Measurements from ENCODE around the gene SCIMP. TPM values are rescaled to one million over a fixed set of nuclear protein-coding genes. Genes with fewer than 3 reads are reported as not detected.

Gene SCIMP
- total RNA-seq = 35.5 TPM
- long read RNA-seq, transcript SCIMP-203 (5 exons, 2,383 nt) = major isoform, 7 of 34 reads
- long read RNA-seq, partial matches to known transcripts = 2 of 34 reads
- long read RNA-seq, other reads (novel, unspliced or antisense) = 20 of 34 reads

- TF ChIP-seq CTCF (IDR thresholded peaks at IDR 0.05) = no peak
- Histone ChIP-seq H3K9me3 (no peaks in the 10 kb centered on the region), H3K27ac (peak within 1 kb of the TSS; percentile 46), H3K27me3 (ENCODE audit: low read depth) (no peaks in the 10 kb centered on the region), H3K36me3 (no peaks in the 10 kb centered on the region), H3K4me1 (peaks cover 15% of the 10 kb centered on the region), H3K4me3 (peak within 1 kb of the TSS; percentile 49)
- intact Hi-C loops (cut with DNase I) = no loop called here
- peak; percentile 65 to 81 for ATAC-seq
- peak; percentile 65 for DNase-seq
Observed at GRCh38 chr17:5234645-5235576, at the start of gene SCIMP. Gene SCIMP, minus strand, starts transcription at chr17:5234860. Its CDS starts 105 bp downstream, at chr17:5234755.

- TF ChIP-seq CTCF (IDR thresholded peaks at IDR 0.05) = no peak
- Histone ChIP-seq H3K9me3 (no peaks in the 10 kb centered on the region), H3K4me3 (peak overlapping the region; percentile 64), H3K27ac (no peak overlapping the region), H3K36me3 (no peaks in the 10 kb centered on the region), H3K27me3 (ENCODE audit: low read depth) (no peaks in the 10 kb centered on the region), H3K4me1 (peaks cover 21% of the 10 kb centered on the region)
- ATAC-seq = no peak
- intact Hi-C loops (cut with DNase I) = no loop called here
- no peak for DNase-seq
Observed at GRCh38 chr17:5283571-5284315, 49.1 kb upstream of the SCIMP start.

- Histone ChIP-seq H3K27me3 (ENCODE audit: low read depth) (no peaks in the 10 kb centered on the region), H3K4me1 (peaks cover 21% of the 10 kb centered on the region), H3K36me3 (no peaks in the 10 kb centered on the region), H3K27ac (no peak overlapping the region), H3K9me3 (no peaks in the 10 kb centered on the region), H3K4me3 (peak overlapping the region; percentile 64)
- no peak for TF ChIP-seq CTCF (IDR thresholded peaks at IDR 0.05)
- intact Hi-C loops (cut with DNase I) = no loop called here
- ATAC-seq (peak; percentile 35 to 53), DNase-seq (peak; percentile 52)
Observed at GRCh38 chr17:5282642-5283217, 48.1 kb upstream of the SCIMP start.

- Histone ChIP-seq H3K4me3 (peak within 1 kb of the TSS; percentile 64), H3K9me3 (no peaks in the 10 kb centered on the region), H3K4me1 (peaks cover 21% of the 10 kb centered on the region), H3K27me3 (ENCODE audit: low read depth) (no peaks in the 10 kb centered on the region), H3K27ac (peak within 1 kb of the TSS; percentile 85), H3K36me3 (no peaks in the 10 kb centered on the region)
- DNase-seq (peak; percentile 92), ATAC-seq (peak; percentile 97)
- intact Hi-C loops (cut with DNase I) = no loop called here
- peak; percentile 26 for TF ChIP-seq CTCF (IDR thresholded peaks at IDR 0.05)
Observed at GRCh38 chr17:5281814-5282641, 47.4 kb upstream of the SCIMP start, which contains the start of gene RABEP1. Gene RABEP1, plus strand, starts transcription at chr17:5282284. Its CDS starts 203 bp downstream, at chr17:5282487.
